GM19240 (cell line): ENCODE results near the gene TNPO2.

Experiments
- DNase-seq: peaks from one replicate; pipeline ENCODE4 v3.0.0; 2011; ENCODE audit warnings: low spot score; ENCODE audit not compliant: insufficient read length

Gene TNPO2

DNA sequence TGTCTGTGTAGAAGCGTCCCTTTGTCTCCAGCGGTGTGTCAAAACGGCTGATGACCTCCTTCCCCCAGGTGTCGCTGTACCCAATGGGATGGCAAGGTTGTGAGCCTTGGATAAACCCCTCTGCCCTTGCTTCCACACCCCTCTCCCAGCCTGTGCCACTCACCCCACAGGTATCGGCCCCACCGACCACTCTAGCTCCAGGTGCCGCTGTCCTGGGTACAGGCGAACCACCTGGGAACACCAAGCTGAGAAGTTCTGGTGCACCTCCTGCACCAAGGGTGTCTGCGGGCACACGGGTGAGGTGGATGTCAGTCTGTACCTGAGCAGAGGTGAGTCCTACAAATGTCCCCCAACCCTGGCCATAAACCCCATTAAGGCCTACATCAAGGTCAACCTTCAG is 73.8 kb downstream of the TNPO2 start:
- no peak for DNase-seq
